OCI-LY7 (cell line): ENCODE results near the gene SGPL1. TPM values are rescaled to one million over a fixed set of nuclear protein-coding genes. Genes with fewer than 3 reads are reported as not detected.

Experiments used
- BruUV-seq: library from RNA; stranded (reverse); fragments of 400-500 nt; replicated peaks from 2 replicates; lab custom pipeline; 2021; lab: Mats Ljungman, UMichigan
- CTCF ChIA-PET: fragments of 300-600 bp; sonication (Branson Sonifier 250); formaldehyde crosslinking; loops from one replicate; lab custom pipeline; 2022; ENCODE audit warnings: antibody characterized with exemption; ENCODE audit not compliant: unreplicated experiment; lab: Charles Lee
- POLR2A ChIA-PET: fragments of 300-600 bp; sonication (Branson Sonifier 250); formaldehyde crosslinking; loops from one replicate; lab custom pipeline; 2022; ENCODE audit warnings: antibody characterized with exemption; lab: Charles Lee
- DNase-seq: peaks from one replicate; pipeline ENCODE4 v3.0.0-alpha.2; 2015; ENCODE audit warnings: low spot score
- H2AFZ ChIP-seq: fragments of 200-600 bp; sonication (generic), shearing (Covaris generic); 2 replicates; pipeline ENCODE4 v1.6.1; 2014; ENCODE audit warnings: mild to moderate bottlenecking, antibody characterized with exemption, low read length, moderate library complexity
- H3K27ac ChIP-seq: fragments of 200-600 bp; sonication (generic); 2 replicates; pipeline ENCODE4 v1.5.1; 2014; ENCODE audit warnings: mixed run types, low read depth, mild to moderate bottlenecking, moderate library complexity, low read length, inconsistent platforms; ENCODE audit not compliant: poor library complexity, severe bottlenecking
- H3K36me3 ChIP-seq: fragments of 200-600 bp; sonication (generic); 2 replicates; pipeline ENCODE4 v1.6.1; 2014; ENCODE audit warnings: mild to moderate bottlenecking, antibody characterized with exemption, low read length, moderate library complexity, mixed read lengths; ENCODE audit not compliant: insufficient read depth
- H3K4me1 ChIP-seq: fragments of 200-600 bp; sonication (generic); 2 replicates; pipeline ENCODE4 v1.5.1; 2014; ENCODE audit warnings: mild to moderate bottlenecking, low read length; ENCODE audit not compliant: insufficient read depth, poor library complexity, severe bottlenecking
- H3K4me2 ChIP-seq: fragments of 200-600 bp; sonication (generic); 2 replicates; pipeline ENCODE4 v1.6.1; 2014; ENCODE audit warnings: mild to moderate bottlenecking, low read length
- H3K4me3 ChIP-seq: fragments of 200-600 bp; sonication (generic); 2 replicates; pipeline ENCODE4 v1.5.1; 2014; ENCODE audit warnings: mild to moderate bottlenecking, low read depth, low read length; ENCODE audit not compliant: poor library complexity, severe bottlenecking
- H3K79me2 ChIP-seq: fragments of 200-600 bp; sonication (generic); 2 replicates; pipeline ENCODE4 v1.6.1; 2016; ENCODE audit warnings: low read depth, mild to moderate bottlenecking, low read length, moderate library complexity, mixed read lengths; ENCODE audit not compliant: insufficient read depth
- H3K9me2 ChIP-seq: fragments of 200-600 bp; sonication (generic); 2 replicates; pipeline ENCODE4 v1.6.1; 2016; ENCODE audit warnings: mild to moderate bottlenecking, low read length, mixed read lengths; ENCODE audit not compliant: insufficient read depth
- H3K9me3 ChIP-seq: fragments of 200-600 bp; sonication (generic); 2 replicates; pipeline ENCODE4 v1.6.1; 2014; ENCODE audit warnings: mild to moderate bottlenecking, mixed run types, low read length, mixed read lengths
- H4K20me1 ChIP-seq: fragments of 200-600 bp; sonication (generic); 2 replicates; pipeline ENCODE4 v1.6.1; 2014; ENCODE audit warnings: mild to moderate bottlenecking, antibody characterized with exemption, low read length, moderate library complexity, mixed read lengths; ENCODE audit not compliant: insufficient read depth
- EZH2phosphoT487 ChIP-seq: fragments of 200-600 bp; sonication (generic); IDR thresholded peaks from 2 replicates; pipeline ENCODE4 v1.6.1; 2018; ENCODE audit warnings: low read depth, borderline replicate concordance, mild to moderate bottlenecking, mixed run types, antibody characterized with exemption, low read length, moderate library complexity, mixed read lengths
- intact Hi-C: fragments of 100-400 bp; cut with micrococcal nuclease; formaldehyde crosslinking; loops from one replicate; pipeline ENCODE4 v1.10.0; 2022; ENCODE audit not compliant: unreplicated experiment
- total RNA-seq, 2 experiments: library from RNA; depleted of rRNA in 1 of 2; stranded (reverse); fragments of >200 nt in 1 of 2; shearing (Covaris generic) in 1 of 2; gene quantifications; 2 replicates each; pipeline ENCODE4 v1.2.3, GENCODE V29; 2014 to 2022
- TF ChIP-seq, protein P1 (sequence below): fragments of 200-600 bp; sonication (generic); conservative IDR thresholded peaks from 2 replicates; pipeline ENCODE4 v1.5.1; 2014; ENCODE audit warnings: mild to moderate bottlenecking, antibody characterized with exemption, low read length, moderate library complexity, mixed read lengths

Gene SGPL1
- total RNA-seq, 2 experiments from 2014 or later, result 11.7 to 25.1 TPM

DNA sequence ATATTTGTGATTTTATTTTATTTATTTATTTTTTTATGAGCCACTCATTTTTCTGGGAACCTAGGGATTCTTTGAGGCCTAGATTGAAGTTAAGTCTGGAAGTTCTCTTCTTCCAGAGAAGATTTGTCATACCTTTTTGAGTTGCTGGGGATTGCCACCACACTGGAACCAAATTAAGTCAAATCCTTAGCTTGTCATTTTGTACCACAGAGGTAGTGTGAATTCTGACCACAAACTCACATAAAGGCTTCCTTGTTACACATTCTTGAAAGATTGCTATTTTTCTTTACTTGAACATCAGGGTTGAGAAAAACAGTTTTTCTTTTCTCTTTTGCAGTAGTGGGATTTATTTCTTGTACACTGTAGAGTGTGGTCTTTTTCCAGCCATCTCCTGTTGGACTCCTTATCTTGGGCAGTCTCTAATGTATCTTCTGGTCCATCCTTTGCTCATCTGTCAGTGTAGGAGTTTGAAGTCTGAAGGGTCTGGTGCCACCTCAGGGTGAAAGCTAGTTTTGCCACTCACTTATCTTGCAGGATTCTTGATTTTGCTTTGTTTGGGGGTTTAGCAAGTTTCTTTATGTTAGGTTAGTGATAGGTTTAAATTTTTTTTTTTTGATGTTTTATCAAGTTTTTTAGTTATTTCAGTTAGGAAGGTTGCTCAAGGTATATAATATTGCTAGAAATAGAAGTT lies 47.9 kb downstream of the SGPL1 start:
- no peaks in the 10 kb centered on the region for H3K4me1 ChIP-seq
- no peak overlapping the region for H2AFZ ChIP-seq
- H3K4me2 ChIP-seq, result no peak overlapping the region
- ChIA-PET POLR2A (interaction anchor here (0.9 kb wide), 1 partner anchor 28 kb away, joined by 3 read pairs; no protein-coding TSS in a partner anchor), CTCF (no interaction called here)
- no peak overlapping the region for H3K27ac ChIP-seq
- BruUV-seq, result no TSS peak
- no peaks in the 10 kb centered on the region for H3K9me2 ChIP-seq
- no peaks in the 10 kb centered on the region for H4K20me1 ChIP-seq
- H3K36me3 ChIP-seq, result peaks cover 24% of the 10 kb centered on the region
- no peaks in the 10 kb centered on the region for H3K79me2 ChIP-seq
- H3K9me3 ChIP-seq, result no peaks in the 10 kb centered on the region
- intact Hi-C loops, result no loop called here
- DNase-seq, result no peak
- no peak overlapping the region for H3K4me3 ChIP-seq
- TF ChIP-seq, protein P1, sequence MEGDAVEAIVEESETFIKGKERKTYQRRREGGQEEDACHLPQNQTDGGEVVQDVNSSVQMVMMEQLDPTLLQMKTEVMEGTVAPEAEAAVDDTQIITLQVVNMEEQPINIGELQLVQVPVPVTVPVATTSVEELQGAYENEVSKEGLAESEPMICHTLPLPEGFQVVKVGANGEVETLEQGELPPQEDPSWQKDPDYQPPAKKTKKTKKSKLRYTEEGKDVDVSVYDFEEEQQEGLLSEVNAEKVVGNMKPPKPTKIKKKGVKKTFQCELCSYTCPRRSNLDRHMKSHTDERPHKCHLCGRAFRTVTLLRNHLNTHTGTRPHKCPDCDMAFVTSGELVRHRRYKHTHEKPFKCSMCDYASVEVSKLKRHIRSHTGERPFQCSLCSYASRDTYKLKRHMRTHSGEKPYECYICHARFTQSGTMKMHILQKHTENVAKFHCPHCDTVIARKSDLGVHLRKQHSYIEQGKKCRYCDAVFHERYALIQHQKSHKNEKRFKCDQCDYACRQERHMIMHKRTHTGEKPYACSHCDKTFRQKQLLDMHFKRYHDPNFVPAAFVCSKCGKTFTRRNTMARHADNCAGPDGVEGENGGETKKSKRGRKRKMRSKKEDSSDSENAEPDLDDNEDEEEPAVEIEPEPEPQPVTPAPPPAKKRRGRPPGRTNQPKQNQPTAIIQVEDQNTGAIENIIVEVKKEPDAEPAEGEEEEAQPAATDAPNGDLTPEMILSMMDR, result 0 out of 2 replicates have a peak, but pooled peaks have one; percentile 27
- TF ChIP-seq EZH2phosphoT487, result no peak

DNA sequence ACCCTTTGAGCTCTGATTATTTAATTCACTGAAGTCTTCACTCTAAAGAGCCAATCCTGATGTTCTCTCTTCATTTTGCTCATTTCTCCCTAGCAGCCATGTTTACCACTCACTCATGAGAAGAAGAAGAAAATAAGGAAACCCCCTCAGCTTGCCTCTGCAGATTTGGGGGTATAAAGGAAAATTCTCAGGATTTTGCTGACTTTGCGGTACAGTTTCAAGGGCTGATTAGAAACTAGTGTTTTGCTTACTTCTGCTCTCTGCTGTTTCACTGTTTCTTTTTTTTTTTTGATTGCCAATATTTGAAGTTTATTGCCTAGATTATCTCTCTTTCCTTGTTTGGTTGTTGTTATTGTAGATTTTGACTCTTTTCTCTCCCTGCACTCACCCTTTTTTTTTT lies 49.2 kb downstream of the SGPL1 start:
- Histone ChIP-seq H3K9me2 (no peaks in the 10 kb centered on the region), H3K4me1 (no peaks in the 10 kb centered on the region), H3K79me2 (no peaks in the 10 kb centered on the region), H3K27ac (no peak overlapping the region), H3K4me2 (no peak overlapping the region), H2AFZ (no peak overlapping the region), H3K9me3 (no peaks in the 10 kb centered on the region), H3K36me3 (peaks cover 14% of the 10 kb centered on the region), H3K4me3 (no peak overlapping the region), H4K20me1 (no peaks in the 10 kb centered on the region)
- POLR2A ChIA-PET, result interaction anchor here (0.9 kb wide), 1 partner anchor 29 kb away, joined by 3 read pairs; no protein-coding TSS in a partner anchor
- DNase-seq, result no peak
- no peak for TF ChIP-seq EZH2phosphoT487
- TF ChIP-seq, protein P1, result no peak
- BruUV-seq, result no TSS peak
- intact Hi-C loops, result no loop called here
- CTCF ChIA-PET, result no interaction called here

DNA sequence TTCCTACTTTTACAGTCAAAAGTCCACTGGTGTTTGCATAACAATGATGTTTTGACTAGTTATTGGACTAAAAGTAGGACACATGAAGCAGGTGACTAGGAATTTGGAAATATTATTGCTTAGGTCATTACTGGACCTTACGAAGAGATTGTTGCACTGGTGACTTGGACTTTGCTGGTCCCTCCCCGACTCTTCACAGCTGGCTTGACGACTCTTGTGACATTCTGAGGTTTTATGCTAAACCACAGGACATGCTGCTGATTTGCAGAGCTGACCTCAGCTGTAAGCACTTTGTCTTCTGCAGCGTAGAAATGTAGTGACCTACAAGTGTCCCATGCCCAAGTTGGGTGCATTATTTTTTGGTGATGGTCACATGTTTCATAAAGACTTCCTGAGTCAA lies 50.7 kb downstream of the SGPL1 start:
- Histone ChIP-seq H3K9me3 (no peaks in the 10 kb centered on the region), H2AFZ (no peak overlapping the region), H3K4me1 (no peaks in the 10 kb centered on the region), H3K36me3 (peaks cover 5% of the 10 kb centered on the region; the same call in 1 of the 2 replicates), H3K4me3 (no peak overlapping the region), H3K9me2 (no peaks in the 10 kb centered on the region), H3K79me2 (no peaks in the 10 kb centered on the region), H3K4me2 (no peak overlapping the region), H3K27ac (no peak overlapping the region), H4K20me1 (no peaks in the 10 kb centered on the region)
- DNase-seq, result no peak
- no peak for TF ChIP-seq EZH2phosphoT487
- TF ChIP-seq, protein P1, result no peak
- CTCF ChIA-PET, result no interaction called here
- no TSS peak for BruUV-seq
- POLR2A ChIA-PET, result no interaction called here
- intact Hi-C loops, result no loop called here
